ENCODE measurements around the gene POLL.

DNA sequence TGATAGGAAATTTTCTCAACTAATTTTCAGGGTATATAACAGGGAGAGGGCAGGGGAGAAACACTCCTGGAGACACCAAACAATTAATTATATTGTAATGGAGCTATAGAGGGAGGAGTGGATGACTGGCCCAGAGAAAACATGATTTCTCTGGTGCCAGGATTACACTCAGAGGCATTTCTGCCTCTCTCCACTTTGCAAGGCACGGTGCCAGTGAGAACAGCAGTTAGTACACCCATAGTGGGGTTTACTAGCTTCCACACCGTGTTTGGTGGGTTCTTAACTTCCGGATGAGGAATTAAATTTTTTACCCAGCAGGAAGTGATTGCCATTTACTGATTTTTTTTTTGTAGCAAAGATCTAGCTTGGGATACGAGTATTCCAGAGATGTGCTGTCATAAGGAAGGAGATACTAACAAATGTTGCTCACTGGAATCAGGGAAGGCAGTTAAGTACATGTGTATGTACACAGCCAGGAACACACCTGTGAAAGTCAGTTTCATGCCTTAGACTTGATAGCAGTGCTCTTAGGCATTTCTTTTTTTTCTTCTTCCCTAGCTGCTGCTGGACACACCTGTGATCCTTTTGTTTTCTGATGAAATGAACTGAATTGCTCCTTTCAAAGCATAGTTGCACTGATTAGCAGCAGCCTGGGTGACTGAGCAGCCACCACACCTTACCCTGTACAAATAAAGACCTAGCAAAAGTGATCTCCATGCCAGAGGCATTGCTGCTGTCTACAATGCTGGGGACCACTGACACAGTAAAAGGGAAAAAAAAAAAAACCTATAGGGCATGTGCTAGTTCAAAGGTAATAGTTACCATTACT lies 58.1 kb downstream of the POLL start:
- TF ChIP-seq, protein P1, sequence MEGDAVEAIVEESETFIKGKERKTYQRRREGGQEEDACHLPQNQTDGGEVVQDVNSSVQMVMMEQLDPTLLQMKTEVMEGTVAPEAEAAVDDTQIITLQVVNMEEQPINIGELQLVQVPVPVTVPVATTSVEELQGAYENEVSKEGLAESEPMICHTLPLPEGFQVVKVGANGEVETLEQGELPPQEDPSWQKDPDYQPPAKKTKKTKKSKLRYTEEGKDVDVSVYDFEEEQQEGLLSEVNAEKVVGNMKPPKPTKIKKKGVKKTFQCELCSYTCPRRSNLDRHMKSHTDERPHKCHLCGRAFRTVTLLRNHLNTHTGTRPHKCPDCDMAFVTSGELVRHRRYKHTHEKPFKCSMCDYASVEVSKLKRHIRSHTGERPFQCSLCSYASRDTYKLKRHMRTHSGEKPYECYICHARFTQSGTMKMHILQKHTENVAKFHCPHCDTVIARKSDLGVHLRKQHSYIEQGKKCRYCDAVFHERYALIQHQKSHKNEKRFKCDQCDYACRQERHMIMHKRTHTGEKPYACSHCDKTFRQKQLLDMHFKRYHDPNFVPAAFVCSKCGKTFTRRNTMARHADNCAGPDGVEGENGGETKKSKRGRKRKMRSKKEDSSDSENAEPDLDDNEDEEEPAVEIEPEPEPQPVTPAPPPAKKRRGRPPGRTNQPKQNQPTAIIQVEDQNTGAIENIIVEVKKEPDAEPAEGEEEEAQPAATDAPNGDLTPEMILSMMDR (IDR thresholded peaks at IDR 0.05) = no peak
- no peak for TF ChIP-seq POLR2AphosphoS5 (IDR thresholded peaks at IDR 0.05)
